ENCODE results near the gene TOMM5.

- TF ChIP-seq CTCF (IDR thresholded peaks at IDR 0.05), result no peak
- no peak for TF ChIP-seq ZFX (IDR thresholded peaks at IDR 0.05; ENCODE audit: borderline replicate concordance)
These were observed 40.1 kb upstream of the TOMM5 start for GRCh38 chr9:37632479-37632878.

All from 22Rv1 (cell line).